ENCODE results near the gene GRIN1.

Gene GRIN1

DNA sequence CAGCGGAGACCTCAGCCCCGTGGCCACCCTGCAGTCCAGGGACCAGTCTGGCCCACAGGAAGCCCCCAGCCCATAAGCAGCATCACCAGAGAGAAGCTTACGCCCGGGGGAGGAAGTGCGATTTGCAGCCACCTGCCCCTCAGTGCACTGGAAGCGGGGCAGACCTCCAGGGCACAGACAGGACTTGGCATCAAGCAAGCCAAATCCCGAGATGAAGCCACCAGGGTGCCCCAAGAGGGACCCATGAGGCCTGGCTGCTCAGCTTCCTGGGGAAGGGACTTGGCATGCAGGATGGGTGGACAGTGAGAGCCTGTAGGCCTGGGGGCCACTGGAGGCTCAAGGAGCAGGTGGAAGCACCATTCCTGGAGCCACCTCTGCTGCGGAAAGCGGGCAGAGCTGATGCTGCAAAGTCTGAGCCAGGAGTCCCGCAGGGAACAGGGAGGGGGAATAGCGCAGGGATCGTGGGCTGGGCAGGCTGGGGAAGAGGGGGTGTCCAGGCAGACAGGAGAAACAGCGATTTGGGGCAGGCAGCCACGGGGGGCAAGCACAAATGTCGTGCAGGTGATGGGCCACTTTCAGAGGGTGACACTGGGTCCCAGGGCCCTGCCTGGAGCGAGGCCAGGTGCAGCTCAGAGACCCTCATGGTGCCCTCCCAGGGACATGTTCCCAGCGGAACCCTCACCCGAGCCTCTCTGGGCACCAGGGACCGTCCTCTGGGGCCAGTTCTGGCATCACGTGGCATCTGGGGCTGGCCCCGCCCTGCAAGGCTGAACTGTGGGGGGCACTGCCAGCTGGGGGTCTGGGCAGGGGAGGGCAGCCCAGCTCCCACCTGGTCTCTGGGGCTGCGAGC is 27.7 kb downstream of the GRIN1 start:
- no peak for DNase-seq

DNA sequence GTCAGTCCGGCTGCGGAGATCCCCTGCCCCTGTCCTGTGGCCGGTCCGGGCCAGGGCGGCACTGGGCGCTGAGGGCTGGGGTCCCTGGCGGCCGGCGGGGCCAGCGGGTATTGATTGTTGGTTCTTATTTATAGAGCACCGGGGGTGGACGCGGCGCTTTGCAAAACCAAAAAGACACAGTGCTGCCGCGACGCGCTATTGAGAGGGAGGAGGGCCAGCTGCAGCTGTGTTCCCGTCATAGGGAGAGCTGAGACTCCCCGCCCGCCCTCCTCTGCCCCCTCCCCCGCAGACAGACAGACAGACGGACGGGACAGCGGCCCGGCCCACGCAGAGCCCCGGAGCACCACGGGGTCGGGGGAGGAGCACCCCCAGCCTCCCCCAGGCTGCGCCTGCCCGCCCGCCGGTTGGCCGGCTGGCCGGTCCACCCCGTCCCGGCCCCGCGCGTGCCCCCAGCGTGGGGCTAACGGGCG is 28.4 kb downstream of the GRIN1 start:
- DNase-seq = no peak

DNA sequence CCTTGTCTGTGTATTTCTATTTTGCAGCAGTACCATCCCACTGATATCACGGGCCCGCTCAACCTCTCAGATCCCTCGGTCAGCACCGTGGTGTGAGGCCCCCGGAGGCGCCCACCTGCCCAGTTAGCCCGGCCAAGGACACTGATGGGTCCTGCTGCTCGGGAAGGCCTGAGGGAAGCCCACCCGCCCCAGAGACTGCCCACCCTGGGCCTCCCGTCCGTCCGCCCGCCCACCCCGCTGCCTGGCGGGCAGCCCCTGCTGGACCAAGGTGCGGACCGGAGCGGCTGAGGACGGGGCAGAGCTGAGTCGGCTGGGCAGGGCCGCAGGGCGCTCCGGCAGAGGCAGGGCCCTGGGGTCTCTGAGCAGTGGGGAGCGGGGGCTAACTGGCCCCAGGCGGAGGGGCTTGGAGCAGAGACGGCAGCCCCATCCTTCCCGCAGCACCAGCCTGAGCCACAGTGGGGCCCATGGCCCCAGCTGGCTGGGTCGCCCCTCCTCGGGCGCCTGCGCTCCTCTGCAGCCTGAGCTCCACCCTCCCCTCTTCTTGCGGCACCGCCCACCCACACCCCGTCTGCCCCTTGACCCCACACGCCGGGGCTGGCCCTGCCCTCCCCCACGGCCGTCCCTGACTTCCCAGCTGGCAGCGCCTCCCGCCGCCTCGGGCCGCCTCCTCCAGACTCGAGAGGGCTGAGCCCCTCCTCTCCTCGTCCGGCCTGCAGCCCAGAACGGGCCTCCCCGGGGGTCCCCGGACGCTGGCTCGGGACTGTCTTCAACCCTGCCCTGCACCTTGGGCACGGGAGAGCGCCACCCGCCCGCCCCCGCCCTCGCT is 29.0 kb downstream of the GRIN1 start:
- no peak for DNase-seq

DNA sequence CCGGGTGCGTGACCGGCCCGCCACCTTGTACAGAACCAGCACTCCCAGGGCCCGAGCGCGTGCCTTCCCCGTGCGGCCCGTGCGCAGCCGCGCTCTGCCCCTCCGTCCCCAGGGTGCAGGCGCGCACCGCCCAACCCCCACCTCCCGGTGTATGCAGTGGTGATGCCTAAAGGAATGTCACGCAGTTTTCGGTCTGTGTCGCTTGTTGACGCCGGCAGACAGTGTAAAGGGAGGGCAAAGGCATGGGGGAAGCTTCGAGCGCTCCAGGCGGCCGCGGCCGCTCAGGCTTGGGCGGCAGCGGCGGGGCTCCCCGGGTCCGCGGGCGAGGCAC is 29.6 kb downstream of the GRIN1 start:
- no peak for DNase-seq

DNA sequence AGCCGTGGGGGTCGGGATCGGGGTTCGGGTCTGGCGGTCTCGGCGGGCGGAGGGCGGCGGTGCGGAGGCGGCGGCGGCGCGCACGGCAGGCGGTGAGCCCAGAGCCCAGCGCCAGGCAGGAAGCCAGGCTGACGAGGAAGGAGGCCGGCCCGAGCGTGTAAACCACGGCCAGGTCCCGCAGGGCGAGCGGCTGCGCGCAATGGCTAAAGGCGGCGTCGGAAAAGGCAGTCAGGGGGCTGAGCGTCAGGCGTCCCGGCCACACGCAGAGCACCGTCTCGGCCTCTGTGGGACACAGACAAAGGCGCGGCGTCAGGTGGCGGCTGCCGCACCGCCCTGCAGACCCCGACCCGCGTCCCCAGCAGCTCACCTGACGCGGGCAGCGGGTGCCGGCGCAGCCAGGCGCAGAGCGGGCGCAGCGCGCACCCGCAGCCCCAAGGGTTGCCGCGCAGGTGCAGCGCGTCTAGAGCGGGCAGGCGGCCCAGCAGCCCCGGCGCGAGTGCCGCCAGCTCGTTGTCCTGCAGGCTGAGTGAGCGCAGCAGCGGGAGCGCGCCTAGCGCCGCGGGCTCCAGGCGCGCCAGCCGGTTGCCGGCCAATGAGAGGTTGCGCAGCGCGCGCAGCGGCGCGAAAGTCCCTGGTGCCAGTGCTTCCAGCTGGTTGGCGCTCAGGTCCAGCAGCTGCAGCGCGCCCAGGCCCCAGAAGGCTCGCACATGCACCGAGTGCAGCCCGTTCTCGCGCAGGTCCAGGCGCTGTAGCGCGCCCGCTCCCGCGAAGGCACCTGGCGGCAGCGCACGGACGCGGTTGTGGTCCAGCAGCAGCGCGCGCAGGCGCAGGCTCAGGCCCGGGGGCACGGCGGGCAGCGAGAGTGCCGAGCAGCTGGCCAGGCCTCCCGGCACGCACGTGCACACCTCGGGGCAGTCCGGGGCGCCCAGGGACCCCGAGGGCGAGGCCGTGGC is 30.2 kb downstream of the GRIN1 start:
- no peak for DNase-seq

DNA sequence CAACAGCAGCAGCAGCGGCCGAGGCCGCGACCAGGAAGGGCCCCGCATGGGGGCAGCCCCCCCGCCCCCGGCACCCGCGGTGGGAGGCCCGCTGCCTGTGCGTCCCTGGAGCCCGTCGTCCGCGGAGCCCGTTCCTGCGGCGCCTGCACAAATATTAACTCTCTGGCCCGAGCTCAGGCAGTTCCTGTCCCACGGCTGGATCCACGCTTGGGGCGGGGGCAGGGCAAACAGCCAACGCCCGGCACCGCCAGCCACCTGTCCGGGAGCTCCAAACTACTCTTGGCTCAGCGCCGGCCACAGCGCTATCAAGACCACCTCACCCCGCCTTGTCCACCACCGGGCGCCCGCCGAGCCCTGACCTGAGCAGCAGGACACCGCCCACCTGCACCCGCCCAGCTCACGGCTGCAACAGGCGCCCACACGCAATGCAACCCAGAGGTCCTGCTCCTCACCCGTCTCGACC is 31.0 kb downstream of the GRIN1 start, which contains the start of gene LRRC26:
TSS of gene LRRC26 (minus strand) at position 156 of the 463 bp plus-strand sequence. CDS start at position 48, 108 bp downstream.
- no peak for DNase-seq

DNA sequence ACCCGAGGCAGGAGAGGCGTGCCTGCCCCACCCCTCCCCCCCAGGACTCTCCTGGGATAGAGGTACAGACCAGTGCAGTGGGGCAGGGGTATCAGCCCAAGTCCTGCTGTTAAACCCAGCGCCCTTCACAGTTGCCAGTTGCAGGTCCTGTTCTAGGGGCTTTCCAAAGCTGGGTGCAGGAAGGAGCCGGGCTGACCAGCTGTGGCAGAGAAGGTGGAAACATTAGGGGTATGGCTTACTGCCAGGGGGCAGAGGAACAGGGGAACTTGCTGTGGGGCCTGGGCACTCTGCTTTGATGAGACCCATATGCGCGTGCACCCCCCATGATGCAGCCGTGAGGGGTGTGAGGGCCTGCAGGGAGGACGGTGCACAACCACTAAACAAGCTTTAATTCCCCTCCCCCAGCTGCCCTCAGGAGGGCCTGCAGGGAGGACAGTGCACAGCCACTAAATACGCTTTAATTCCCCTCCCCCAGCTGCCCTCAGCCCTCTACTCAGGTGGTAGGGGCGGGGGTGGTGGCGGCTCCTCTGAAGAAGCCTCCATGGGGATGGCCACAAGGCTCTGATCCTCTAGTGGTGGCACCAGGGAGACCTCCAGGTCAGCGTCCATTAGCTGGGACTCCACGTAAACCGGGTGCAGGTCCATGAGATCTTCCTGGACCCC is 31.7 kb downstream of the GRIN1 start:
- no peak for DNase-seq

DNA sequence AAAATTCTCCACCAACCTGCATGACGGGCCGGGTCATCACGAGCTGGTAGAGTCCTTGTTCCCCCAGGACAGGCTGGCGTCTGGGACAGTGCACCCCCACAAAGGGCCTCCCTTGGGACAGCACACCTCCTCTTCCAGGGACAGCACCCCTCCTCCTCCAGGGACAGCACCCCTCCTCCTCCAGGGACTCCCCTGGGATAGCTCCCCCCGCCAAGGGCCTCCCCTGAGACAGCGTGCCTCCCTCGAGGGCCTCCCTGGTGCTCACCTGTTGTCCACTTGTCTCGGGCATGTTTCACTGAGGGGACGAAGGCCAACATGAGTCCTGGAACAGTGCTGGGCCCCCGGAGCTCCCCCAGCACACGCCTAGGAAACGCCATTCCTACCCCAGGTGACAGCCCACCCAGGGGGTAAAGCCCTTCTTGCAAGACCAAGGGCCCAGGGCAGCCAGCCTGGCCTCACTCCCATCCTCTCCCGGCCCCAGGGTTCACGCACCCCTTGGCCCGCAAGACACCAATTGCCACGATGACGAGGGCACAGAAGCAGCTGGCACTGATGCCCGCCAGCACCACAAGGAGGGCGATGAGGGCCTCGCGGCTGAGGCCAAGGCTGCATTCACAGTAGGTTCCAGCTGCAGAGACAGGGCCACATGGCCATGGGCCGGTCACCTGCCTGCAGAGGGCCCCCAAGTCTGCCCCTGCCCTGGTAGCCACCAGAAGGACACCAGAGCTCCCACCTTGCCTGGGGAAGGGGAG is 32.4 kb downstream of the GRIN1 start:
- no peak for DNase-seq

DNA sequence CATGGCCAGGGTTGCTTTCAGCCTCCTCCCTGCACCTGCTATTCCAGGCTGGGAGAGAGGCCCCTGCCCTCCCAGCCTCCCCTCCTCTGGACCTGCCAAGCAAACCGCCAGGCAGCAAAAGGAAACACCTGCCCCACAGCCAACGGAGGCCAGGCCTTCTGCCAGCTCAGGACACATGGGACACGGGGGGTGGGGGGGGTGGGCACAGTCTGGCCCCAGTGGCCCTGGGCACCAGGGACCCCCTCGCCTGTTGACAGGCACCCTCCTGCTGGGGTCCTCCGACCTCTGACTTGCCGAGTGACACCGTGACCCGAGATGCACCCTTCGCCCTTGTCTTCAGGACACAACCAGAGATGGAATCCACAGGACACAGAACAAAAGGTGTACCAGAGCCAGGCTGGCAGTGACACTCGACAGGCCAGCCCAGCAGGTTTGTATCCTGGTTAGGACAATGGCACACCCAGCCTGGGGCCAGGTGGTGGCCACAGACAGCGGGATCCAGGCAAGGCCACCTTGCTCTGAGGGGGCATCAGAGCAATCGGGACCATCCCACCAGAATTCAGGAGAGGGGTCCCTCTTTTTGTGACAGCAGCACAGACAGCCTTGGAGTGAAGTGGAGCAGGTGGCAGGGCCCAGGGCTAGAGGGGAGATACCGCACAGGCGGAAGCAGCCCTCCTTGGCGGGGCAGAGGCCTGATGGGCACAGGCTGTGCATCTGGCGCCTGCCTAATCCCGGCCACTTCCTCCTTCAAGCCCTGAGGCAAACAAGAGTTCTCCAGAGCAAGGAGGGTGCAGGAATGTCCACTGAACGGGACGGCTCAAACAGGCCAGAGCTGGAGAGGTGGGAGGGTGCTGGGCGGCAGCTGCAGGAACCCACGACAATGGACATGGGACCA is 34.2 kb downstream of the GRIN1 start:
- no peak for DNase-seq

DNA sequence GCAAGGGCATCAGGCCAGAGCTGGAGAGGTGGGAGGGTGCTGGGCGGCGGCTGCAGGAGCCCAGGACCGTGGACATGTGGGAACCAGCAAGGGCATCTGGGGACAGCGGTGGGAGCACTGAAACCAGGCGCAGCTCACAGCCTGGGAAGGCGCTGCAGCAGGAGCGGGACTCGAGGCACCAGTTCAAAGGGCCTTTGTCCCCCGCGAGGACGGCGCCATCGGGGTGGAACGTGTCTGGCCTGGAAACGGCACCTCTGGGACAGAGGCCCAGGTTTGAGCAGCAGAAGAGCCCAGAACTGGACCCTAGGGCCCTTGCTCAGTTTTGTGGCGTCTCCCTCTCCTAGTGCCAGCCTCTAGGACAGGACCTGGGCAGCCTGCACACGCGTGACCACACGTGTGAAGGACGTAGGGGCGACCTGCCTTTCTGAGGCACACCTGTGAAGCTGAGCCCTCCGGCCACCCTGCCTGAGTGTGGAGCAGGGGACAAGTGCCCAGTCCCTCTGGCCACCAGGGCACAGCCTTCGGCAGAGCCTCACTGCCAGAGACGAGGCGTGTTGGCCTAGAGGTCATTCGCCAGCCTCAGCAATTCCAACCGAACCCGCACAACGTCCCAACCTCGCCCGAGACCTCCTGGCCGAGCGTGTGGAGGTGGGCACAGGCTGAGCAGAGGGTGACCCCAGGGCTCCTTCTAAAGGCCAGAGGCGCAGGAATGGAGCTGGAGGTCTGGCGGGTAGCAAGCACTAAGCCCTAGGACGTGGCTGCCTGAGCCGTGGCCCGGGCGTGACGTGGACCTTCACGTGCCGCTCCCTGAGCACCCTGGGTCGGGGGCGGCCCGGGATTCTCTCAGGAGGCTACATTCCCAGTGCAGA is 35.1 kb downstream of the GRIN1 start:
- DNase-seq = no peak

DNA sequence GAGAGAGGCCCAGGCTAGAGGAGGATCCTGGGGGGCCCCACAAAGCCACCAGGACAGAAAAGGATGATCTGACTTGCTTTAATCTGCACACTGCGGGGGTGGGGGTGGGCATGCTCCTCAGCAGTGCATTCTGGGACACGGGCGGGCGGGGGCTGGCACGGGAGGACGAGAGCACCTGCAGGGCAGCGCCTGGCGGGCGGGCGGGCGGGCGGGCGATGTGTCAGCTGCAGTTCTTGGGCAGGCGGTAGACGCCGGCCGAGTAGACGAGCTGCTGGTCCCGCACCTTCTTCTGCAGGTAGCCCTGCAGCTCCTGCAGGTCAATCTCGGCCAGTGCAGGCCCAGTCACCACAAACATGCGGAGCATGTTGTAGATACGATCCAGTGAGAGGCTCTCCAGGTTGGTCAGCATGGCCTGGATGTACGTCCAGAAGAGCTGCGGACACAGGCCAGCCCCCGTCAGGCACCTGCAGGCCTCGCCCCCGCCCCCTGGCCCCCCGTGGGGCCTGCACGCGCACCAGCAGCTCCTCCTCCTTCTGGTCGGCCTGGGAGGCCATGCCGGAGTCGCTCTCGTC is 35.9 kb downstream of the GRIN1 start:
- no peak for DNase-seq

DNA sequence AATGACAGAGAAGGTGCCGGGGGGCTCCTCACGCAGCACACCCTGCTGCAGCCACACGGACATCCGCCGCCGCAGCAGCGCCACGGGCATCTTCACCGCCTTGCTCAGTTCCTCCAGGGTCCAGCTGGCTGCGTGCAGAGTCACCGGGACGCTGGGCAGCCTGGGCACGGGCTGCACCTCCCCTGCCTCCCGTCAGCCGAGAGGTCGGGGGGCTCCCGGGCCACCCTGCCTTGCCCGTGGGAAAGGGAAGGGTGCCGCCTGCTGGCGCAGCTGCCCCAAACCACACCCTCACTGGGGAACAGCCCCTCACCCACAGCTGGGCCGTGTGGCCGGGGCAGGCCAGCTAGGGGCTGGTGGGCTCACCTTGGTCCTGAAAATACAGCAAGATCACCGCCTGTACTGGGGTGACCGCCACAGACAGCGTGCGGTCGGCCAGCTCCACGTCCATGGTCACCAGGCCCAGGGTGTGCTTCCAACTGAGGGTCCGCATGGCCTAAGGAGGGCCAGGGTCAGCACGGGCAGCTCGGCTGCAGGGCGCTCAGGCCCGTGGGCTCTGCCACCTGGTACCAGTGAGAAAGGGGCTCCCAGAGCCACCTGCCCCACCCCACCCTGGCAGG is 36.5 kb downstream of the GRIN1 start:
- no peak for DNase-seq

DNA sequence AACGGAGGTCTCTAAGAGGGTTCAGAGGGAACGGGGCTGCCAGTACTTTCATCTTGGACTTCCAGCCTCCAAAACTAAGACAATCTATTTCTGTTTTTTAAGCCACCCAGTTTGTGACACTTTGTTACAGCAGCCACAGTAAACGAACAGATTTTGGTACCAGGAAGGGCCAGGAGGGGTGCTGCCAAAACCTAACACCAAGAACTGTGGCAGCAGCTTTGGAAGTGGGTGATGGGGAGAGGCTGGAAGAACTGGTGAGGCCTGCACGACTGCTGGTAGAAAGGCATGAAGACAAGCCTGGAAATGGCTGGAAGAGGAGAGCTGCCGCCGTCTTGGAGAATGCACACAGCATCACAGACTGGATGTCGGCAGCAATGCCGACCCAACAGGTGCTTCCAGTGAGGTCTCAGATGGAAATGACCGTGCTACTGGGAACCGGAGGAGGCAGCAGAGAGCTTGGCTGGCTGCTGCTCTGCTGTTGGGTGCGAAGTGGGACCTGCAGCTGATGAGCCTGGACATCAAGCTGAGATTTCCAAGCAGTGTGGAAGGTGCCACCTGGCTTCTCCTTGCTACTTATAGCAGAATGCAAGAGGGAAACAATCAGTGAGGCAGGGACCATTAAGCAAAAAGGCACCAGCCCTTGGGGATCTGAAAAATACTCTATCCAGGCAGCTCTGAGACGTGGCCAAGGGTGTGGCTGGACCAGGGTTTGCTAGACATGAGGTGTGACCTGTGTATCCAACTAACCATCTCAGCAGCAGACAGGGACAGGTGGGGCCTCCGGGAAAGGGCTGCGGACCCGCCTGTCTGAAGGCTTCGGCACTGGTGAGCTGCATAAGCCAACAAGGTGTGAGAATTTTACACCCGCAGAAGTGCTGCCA is 37.6 kb downstream of the GRIN1 start:
- peak; percentile 27 for DNase-seq

DNA sequence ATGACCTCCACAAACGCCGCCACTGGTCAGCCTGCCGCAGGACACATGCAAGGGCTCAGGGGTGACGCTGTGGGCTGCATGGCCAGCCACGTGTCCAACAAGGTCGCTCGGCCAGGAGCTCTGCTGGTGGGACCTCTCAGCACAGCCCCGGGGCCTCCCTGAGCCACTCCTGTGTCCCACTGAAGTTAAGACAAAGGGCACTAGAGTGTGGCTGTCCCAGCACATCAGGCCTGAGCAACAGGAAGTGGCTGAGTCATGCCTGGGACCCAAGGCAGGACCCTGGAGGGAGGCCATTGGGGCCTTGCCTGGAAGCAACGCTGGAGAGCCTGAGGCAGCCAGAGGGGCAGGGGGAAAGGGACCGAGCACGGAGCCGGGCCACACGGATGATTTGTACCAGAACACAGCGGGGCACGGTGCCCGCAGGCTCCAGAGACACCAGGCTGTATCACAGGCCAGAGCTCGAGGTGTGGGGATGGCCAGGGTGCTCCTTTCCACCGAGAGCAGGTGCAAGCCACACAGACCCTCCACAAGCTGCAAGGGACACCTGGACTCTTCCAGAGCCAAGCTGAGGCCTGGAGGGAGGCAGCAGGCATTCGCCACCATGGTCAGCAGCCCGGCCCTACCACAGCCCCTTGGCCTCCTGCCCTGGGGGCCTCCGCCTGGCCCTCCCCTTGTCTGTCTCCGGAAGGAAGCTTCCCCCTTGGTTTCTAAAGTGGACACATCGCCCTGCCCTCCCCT is 39.4 kb downstream of the GRIN1 start:
- no peak for DNase-seq

DNA sequence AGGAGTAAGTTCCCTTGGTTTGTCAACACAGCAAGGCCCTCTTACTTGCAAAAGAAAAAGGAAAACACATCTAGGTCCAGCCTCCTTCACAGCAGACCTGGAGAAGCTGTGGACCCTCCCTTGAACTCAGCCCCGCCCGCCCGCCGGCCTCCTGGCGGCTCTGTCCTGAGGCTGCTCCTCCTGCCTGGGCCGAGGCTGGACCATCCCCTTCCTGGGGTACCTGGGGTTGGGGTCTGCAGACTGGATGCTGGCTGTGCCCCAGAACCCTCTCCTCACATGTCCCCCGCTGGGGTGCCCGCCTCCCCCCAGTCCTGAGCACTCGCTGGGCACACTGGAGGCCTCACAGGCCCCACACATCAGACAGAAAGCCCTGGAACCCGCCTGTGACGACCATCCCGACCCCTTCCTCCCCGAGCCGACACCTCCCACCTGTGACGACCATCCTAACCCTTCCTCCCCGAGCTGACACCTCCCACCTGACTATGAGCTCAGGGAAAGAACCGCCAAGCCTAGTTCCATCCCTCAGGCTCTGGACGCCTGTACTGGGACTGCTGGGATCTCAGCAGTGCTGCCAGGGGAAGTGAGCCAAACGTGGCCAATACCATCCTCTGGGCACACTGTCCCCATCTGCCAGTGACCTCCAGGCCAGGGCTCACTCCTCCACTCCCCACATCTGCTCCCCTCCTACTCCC is 40.1 kb downstream of the GRIN1 start:
- no peak for DNase-seq

DNA sequence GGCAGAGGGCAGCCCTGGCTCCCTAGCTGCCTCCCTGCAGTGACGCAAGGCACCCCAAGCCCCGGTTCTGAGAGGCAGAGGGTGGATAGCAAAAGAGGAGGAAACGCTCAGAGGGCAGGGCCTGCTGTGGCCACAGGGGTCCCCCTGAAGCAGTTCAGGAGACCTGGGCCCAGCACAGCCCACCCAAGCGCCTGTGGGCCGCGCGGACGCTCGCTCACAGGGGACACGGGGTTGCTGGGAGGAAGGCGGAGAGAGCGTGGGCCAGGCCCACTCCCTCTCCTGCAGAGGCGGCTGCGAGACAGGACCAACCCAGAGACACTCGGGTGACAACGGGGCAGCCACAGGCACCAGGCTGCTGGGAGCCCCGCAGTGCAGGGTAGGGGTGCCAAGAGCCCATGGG is 40.8 kb downstream of the GRIN1 start:
- no peak for DNase-seq
